Endothelial cell of umbilical vein (primary cell): ENCODE results near the gene SIGLEC9.

ENCODE experiments used
- CTCF ChIP-seq, 2 donors: IDR thresholded peaks; 1 replicate in 1 of 2; 2 replicates in 1 of 2; pipeline ENCODE4 v1.5.1; 2011; ENCODE audit warnings: low read length in 2 of 2, mild to moderate bottlenecking in 2 of 2, moderate library complexity in 2 of 2, control low read depth in 1 of 2, inconsistent platforms in 1 of 2, low read depth in 1 of 2; ENCODE audit not compliant: insufficient read depth in 1 of 2; ENCODE audit errors: extremely low read depth in 1 of 2
- EZH2 ChIP-seq: IDR thresholded peaks from 2 replicates; pipeline ENCODE4 v1.6.1; 2012; ENCODE audit warnings: borderline replicate concordance, low read depth, mild to moderate bottlenecking, moderate library complexity, low read length, inconsistent platforms; ENCODE audit not compliant: severe bottlenecking
- MAX ChIP-seq: IDR thresholded peaks from 2 replicates; pipeline ENCODE4 v1.6.1; 2011; ENCODE audit not compliant: insufficient read depth, insufficient read length
- MYC ChIP-seq: IDR thresholded peaks from one replicate; pipeline ENCODE4 v1.6.1; 2011; ENCODE audit warnings: mild to moderate bottlenecking, low read depth, low read length
- POLR2A ChIP-seq: IDR thresholded peaks from 2 replicates; pipeline ENCODE4 v1.6.1; 2012; ENCODE audit warnings: low read depth, mild to moderate bottlenecking, control low read depth, low read length
- POLR2AphosphoS5 ChIP-seq: IDR thresholded peaks from 2 replicates; pipeline ENCODE4 v1.6.1; 2012; ENCODE audit warnings: low read depth, mild to moderate bottlenecking, control low read depth, low read length, moderate library complexity; ENCODE audit not compliant: insufficient read depth

- TF ChIP-seq POLR2AphosphoS5 (no peak), CTCF (IDR thresholded peaks at IDR 0.05; ENCODE audit: extremely low read depth in 1 of 2, insufficient read depth in 1 of 2, low read depth in 1 of 2, low read length in 2 of 2) (no peak), MAX (no peak), EZH2 (no peak), POLR2A (no peak), MYC (no peak)
These were observed 25.9 kb downstream of the SIGLEC9 start for GRCh38 chr19:51150627-51151026.
